Liver (tissue), 9 donors: Measurements from ENCODE around the gene FAM89A. TPM values are rescaled to one million over a fixed set of nuclear protein-coding genes. Genes with fewer than 3 reads are reported as not detected.

Experiments used
- DNase-seq: peaks from one replicate; pipeline ENCODE4 v3.0.0-alpha.2; 2017; ENCODE audit warnings: low spot score
- H3K27ac ChIP-seq, 2 donors: one replicate each; pipeline ENCODE4 v1.7.0; 2013; ENCODE audit warnings: inconsistent platforms in 2 of 2, low read length in 2 of 2, control low read depth in 1 of 2, low read depth in 1 of 2, mild to moderate bottlenecking in 1 of 2
- H3K27me3 ChIP-seq, 4 donors: one replicate each; pipeline versions ENCODE4 v1.6.1 to v1.7.0; 2013; ENCODE audit warnings: low read length in 3 of 4, inconsistent platforms in 1 of 4, mild to moderate bottlenecking in 1 of 4, moderate library complexity in 1 of 4; ENCODE audit not compliant: control insufficient read depth in 4 of 4, insufficient read depth in 4 of 4
- H3K36me3 ChIP-seq, 4 donors: one replicate each; pipeline versions ENCODE4 v1.6.1 to v1.7.0; 2013; ENCODE audit warnings: low read length in 3 of 4, mild to moderate bottlenecking in 3 of 4, low read depth in 1 of 4, moderate library complexity in 1 of 4; ENCODE audit not compliant: control insufficient read depth in 4 of 4, insufficient read depth in 3 of 4
- H3K4me1 ChIP-seq, 4 donors: one replicate each; pipeline versions ENCODE4 v1.6.1 to v1.7.0; 2013; ENCODE audit warnings: low read length in 3 of 4, mild to moderate bottlenecking in 3 of 4, moderate library complexity in 1 of 4; ENCODE audit not compliant: control insufficient read depth in 4 of 4, insufficient read depth in 4 of 4
- H3K4me3 ChIP-seq, 3 donors: one replicate each; pipeline versions ENCODE4 v1.6.1 to v1.7.0; 2013; ENCODE audit warnings: low read length in 3 of 3, control low read depth in 1 of 3, low read depth in 1 of 3, mild to moderate bottlenecking in 1 of 3
- H3K9ac ChIP-seq, 2 donors: one replicate each; pipeline ENCODE4 v1.7.0; 2013; ENCODE audit warnings: low read length in 2 of 2, mild to moderate bottlenecking in 2 of 2, moderate library complexity in 2 of 2, control low read depth in 1 of 2, low read depth in 1 of 2
- H3K9me3 ChIP-seq, 4 donors: one replicate each; pipeline versions ENCODE4 v1.6.1 to v1.7.0; 2013; ENCODE audit warnings: low read length in 3 of 4; ENCODE audit not compliant: control insufficient read depth in 4 of 4
- ATF3 ChIP-seq: IDR thresholded peaks from 2 replicates; pipeline ENCODE4 v1.6.1; 2016; ENCODE audit warnings: antibody characterized with exemption
- EGR1 ChIP-seq, 2 donors: IDR thresholded peaks; 2 replicates each; pipeline ENCODE4 v1.6.1; 2016 to 2018; ENCODE audit warnings: antibody characterized with exemption in 2 of 2, low read depth in 2 of 2
- FOXA2 ChIP-seq: IDR thresholded peaks from 2 replicates; pipeline ENCODE4 v1.6.1; 2016; ENCODE audit warnings: antibody characterized with exemption
- GABPA ChIP-seq, 2 donors: IDR thresholded peaks in 1 of 2; conservative IDR thresholded peaks in 1 of 2; 2 replicates each; pipeline ENCODE4 v1.6.1; 2016; ENCODE audit warnings: antibody characterized with exemption in 2 of 2, mild to moderate bottlenecking in 1 of 2, moderate library complexity in 1 of 2
- HNF4A ChIP-seq, 2 donors: conservative IDR thresholded peaks; 2 replicates each; pipeline ENCODE4 v1.6.1; 2016; ENCODE audit warnings: antibody characterized with exemption in 2 of 2, mild to moderate bottlenecking in 2 of 2
- HNF4G ChIP-seq: IDR thresholded peaks from 2 replicates; pipeline ENCODE4 v1.6.1; 2016; ENCODE audit warnings: antibody characterized with exemption
- JUND ChIP-seq, 2 donors: IDR thresholded peaks; 2 replicates each; pipeline ENCODE4 v1.6.1; 2016; ENCODE audit warnings: antibody characterized with exemption in 2 of 2
- NR2F2 ChIP-seq: IDR thresholded peaks from 2 replicates; pipeline ENCODE4 v1.6.1; 2016; ENCODE audit warnings: antibody characterized with exemption
- RAD21 ChIP-seq, 2 donors: IDR thresholded peaks; 2 replicates each; pipeline ENCODE4 v1.6.1; 2016; ENCODE audit warnings: antibody characterized with exemption in 2 of 2, mild to moderate bottlenecking in 2 of 2
- RXRA ChIP-seq, 2 donors: IDR thresholded peaks; 2 replicates each; pipeline ENCODE4 v1.6.1; 2017 to 2018; ENCODE audit warnings: antibody characterized with exemption in 2 of 2, mild to moderate bottlenecking in 1 of 2
- SP1 ChIP-seq: IDR thresholded peaks from 2 replicates; pipeline ENCODE4 v1.6.1; 2018; ENCODE audit warnings: antibody characterized with exemption, mild to moderate bottlenecking
- TAF1 ChIP-seq: conservative IDR thresholded peaks from 2 replicates; pipeline ENCODE4 v1.6.1; 2016; ENCODE audit warnings: antibody characterized with exemption, mild to moderate bottlenecking
- ZBTB33 ChIP-seq: IDR thresholded peaks from 2 replicates; pipeline ENCODE4 v1.6.1; 2016; ENCODE audit warnings: antibody characterized with exemption
- WGBS: extraction: QIAGEN DNeasy Blood & Tissue Kit; methylation state at CpG from one replicate; pipeline ENCODE4 v1.1.7; 2013; 5-methylcytosine and 5-hydroxymethylcytosine counted together
- polyA plus RNA-seq, 2 donors: library from polyadenylated mRNA; stranded (reverse) in 1 of 2; unstranded in 1 of 2; fragments of 200-250 nt in 1 of 2; fragments of >200 nt in 1 of 2; fragmentation: Nextera tagmentation in 1 of 2; extraction: Ambion mirVana in 1 of 2; gene quantifications; one replicate each; pipeline versions ENCODE4 v1.2.1 to v1.2.3, GENCODE V29; 2013 to 2015
- total RNA-seq, 2 donors: library from RNA; depleted of rRNA; stranded (reverse); fragments of >200 nt; gene quantifications; one replicate each; pipeline ENCODE4 v1.2.3, GENCODE V29; 2014
- TF ChIP-seq, protein P1 (sequence below): IDR thresholded peaks from 2 replicates; pipeline ENCODE4 v1.6.1; 2016; ENCODE audit warnings: antibody characterized with exemption, mild to moderate bottlenecking
- TF ChIP-seq, protein P2 (sequence below): IDR thresholded peaks from 2 replicates; pipeline ENCODE4 v1.6.1; 2016; ENCODE audit warnings: antibody characterized with exemption
- TF ChIP-seq, protein P3 (sequence below): fragments of 150-350 bp; IDR thresholded peaks from 2 replicates; pipeline ENCODE4 v1.5.1; 2017; ENCODE audit warnings: improper control_type of control experiment, low read depth, low read length; ENCODE audit not compliant: missing input control
- donor health status: healthy.
- donor health status: healthy.
- donor health status: healthy.
- donor health status: healthy.
- donor health status: healthy.

FAM89A gene
- total and polyA plus RNA-seq, 4 donors: 5.3 to 8.8 (median 8.1) TPM

- WGBS: 2% methylated on average over 52 of the region's 52 CpGs
- peaks cover 0 to 16% (median 14%) of the 10 kb centered on the region in 4 donors for H3K4me1 ChIP-seq
- no peaks in the 10 kb centered on the region for H3K27me3 ChIP-seq
- H3K27ac ChIP-seq: peak overlapping the region in 1 of 2 donors; percentile 64
- TF ChIP-seq HNF4A (conservative IDR thresholded peaks at IDR 0.05): no peak
- TF ChIP-seq ATF3: no peak
- TF ChIP-seq EGR1 (IDR thresholded peaks at IDR 0.05; ENCODE audit: low read depth in 2 of 2): no peak
- TF ChIP-seq, protein P1, sequence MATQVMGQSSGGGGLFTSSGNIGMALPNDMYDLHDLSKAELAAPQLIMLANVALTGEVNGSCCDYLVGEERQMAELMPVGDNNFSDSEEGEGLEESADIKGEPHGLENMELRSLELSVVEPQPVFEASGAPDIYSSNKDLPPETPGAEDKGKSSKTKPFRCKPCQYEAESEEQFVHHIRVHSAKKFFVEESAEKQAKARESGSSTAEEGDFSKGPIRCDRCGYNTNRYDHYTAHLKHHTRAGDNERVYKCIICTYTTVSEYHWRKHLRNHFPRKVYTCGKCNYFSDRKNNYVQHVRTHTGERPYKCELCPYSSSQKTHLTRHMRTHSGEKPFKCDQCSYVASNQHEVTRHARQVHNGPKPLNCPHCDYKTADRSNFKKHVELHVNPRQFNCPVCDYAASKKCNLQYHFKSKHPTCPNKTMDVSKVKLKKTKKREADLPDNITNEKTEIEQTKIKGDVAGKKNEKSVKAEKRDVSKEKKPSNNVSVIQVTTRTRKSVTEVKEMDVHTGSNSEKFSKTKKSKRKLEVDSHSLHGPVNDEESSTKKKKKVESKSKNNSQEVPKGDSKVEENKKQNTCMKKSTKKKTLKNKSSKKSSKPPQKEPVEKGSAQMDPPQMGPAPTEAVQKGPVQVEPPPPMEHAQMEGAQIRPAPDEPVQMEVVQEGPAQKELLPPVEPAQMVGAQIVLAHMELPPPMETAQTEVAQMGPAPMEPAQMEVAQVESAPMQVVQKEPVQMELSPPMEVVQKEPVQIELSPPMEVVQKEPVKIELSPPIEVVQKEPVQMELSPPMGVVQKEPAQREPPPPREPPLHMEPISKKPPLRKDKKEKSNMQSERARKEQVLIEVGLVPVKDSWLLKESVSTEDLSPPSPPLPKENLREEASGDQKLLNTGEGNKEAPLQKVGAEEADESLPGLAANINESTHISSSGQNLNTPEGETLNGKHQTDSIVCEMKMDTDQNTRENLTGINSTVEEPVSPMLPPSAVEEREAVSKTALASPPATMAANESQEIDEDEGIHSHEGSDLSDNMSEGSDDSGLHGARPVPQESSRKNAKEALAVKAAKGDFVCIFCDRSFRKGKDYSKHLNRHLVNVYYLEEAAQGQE: no peak
- TF ChIP-seq SP1: no peak
- TF ChIP-seq ZBTB33: no peak
- no peak for TF ChIP-seq GABPA (IDR thresholded peaks at IDR 0.05 in 1 of 2, conservative IDR thresholded peaks at IDR 0.05 in 1 of 2)
- TF ChIP-seq RXRA (IDR thresholded peaks at IDR 0.05): no peak
- H3K9me3 ChIP-seq: no peaks in the 10 kb centered on the region
- peak overlapping the region; percentile 49 to 94 (median 78) for H3K4me3 ChIP-seq
- H3K9ac ChIP-seq: peak overlapping the region; percentile 63
- peak; percentile 46 for DNase-seq
- peaks cover 0 to 5% (median 0%) of the 10 kb centered on the region in 4 donors for H3K36me3 ChIP-seq
These were observed 62.1 kb downstream of the FAM89A start for GRCh38 chr1:230977761-230978490.

GRCh38 chr1:230976825-230977747, 63.0 kb downstream of the FAM89A start:
- H3K27me3 ChIP-seq: no peaks in the 10 kb centered on the region
- peak overlapping the region; percentile 49 to 94 (median 78) for H3K4me3 ChIP-seq
- peaks cover 0 to 16% (median 14%) of the 10 kb centered on the region in 4 donors for H3K4me1 ChIP-seq
- H3K27ac ChIP-seq: peak overlapping the region in 1 of 2 donors; percentile 64
- H3K9me3 ChIP-seq: no peaks in the 10 kb centered on the region
- TF ChIP-seq SP1 (no peak), HNF4G (no peak), EGR1 (IDR thresholded peaks at IDR 0.05; ENCODE audit: low read depth in 2 of 2) (no peak), NR2F2 (no peak), TAF1 (no peak), RAD21 (IDR thresholded peaks at IDR 0.05) (no peak), FOXA2 (no peak), ATF3 (no peak), JUND (IDR thresholded peaks at IDR 0.05) (no peak)
- TF ChIP-seq, protein P2, sequence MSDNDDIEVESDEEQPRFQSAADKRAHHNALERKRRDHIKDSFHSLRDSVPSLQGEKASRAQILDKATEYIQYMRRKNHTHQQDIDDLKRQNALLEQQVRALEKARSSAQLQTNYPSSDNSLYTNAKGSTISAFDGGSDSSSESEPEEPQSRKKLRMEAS: no peak
- TF ChIP-seq, protein P3, sequence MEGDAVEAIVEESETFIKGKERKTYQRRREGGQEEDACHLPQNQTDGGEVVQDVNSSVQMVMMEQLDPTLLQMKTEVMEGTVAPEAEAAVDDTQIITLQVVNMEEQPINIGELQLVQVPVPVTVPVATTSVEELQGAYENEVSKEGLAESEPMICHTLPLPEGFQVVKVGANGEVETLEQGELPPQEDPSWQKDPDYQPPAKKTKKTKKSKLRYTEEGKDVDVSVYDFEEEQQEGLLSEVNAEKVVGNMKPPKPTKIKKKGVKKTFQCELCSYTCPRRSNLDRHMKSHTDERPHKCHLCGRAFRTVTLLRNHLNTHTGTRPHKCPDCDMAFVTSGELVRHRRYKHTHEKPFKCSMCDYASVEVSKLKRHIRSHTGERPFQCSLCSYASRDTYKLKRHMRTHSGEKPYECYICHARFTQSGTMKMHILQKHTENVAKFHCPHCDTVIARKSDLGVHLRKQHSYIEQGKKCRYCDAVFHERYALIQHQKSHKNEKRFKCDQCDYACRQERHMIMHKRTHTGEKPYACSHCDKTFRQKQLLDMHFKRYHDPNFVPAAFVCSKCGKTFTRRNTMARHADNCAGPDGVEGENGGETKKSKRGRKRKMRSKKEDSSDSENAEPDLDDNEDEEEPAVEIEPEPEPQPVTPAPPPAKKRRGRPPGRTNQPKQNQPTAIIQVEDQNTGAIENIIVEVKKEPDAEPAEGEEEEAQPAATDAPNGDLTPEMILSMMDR: no peak
- TF ChIP-seq, protein P1: no peak
- peak overlapping the region in 1 of 2 donors; percentile 63 for H3K9ac ChIP-seq
- no peak for DNase-seq
- 74% methylated on average over 14 of the region's 14 CpGs for whole genome bisulfite sequencing
- peaks cover 0 to 5% (median 0%) of the 10 kb centered on the region in 4 donors for H3K36me3 ChIP-seq
